ENCODE results near the gene FUNDC1. TPM values are rescaled to one million over a fixed set of nuclear protein-coding genes. Genes with fewer than 3 reads are reported as not detected.

The FUNDC1 gene
- total RNA-seq, 1 experiment from 2014 or later = 20.9 TPM

GRCh38 chrX:44529310-44529709 lies 13.3 kb downstream of the FUNDC1 start:
- no peaks in the 10 kb centered on the region for H3K27me3 ChIP-seq (ENCODE audit: insufficient read depth, low read length)
- H3K56ac ChIP-seq (ENCODE audit: insufficient read length, low read depth, low read length) = no peak overlapping the region
- H2BK120ac ChIP-seq (ENCODE audit: low read depth, low read length, poor library complexity, severe bottlenecking) = no peak overlapping the region
- no peak overlapping the region for H2BK20ac ChIP-seq (ENCODE audit: low read depth, low read length, poor library complexity, severe bottlenecking)
- no peak overlapping the region for H3K9ac ChIP-seq (ENCODE audit: extremely low read depth, insufficient read length, low read length)
- no peak overlapping the region for H3K27ac ChIP-seq (ENCODE audit: insufficient read length, low read depth, low read length)
- Mint-ChIP-seq H3K9me3 (peaks cover 48% of the 10 kb centered on the region in 2 experiments), H3K27ac (no peak overlapping the region), H3K4me3 (no peak overlapping the region), H3K4me1 (no peaks in the 10 kb centered on the region), H3K27me3 (ENCODE audit: low read depth) (no peaks in the 10 kb centered on the region), H3K36me3 (ENCODE audit: insufficient read depth in 1 of 3, low read depth in 3 of 3) (peaks cover 9 to 29% (median 26%) of the 10 kb centered on the region in 3 experiments; a peak in 6 of 7 replicates)
- H2AK5ac ChIP-seq (ENCODE audit: insufficient read length, low read length) = no peak overlapping the region
- H3K18ac ChIP-seq (ENCODE audit: insufficient read length, low read depth, low read length) = no peak overlapping the region
- no peaks in the 10 kb centered on the region for H3K79me1 ChIP-seq (ENCODE audit: insufficient read depth, low read depth, low read length, poor library complexity, severe bottlenecking)
- TF ChIP-seq CTCF (conservative IDR thresholded peaks at IDR 0.05) = no peak
- H4K91ac ChIP-seq (ENCODE audit: insufficient read length, low read depth, low read length) = no peak overlapping the region
- H3K14ac ChIP-seq (ENCODE audit: insufficient read depth, low read length) = no peak overlapping the region
- no peak for DNase-seq
- H4K5ac ChIP-seq (ENCODE audit: insufficient read length, low read depth, low read length) = no peak overlapping the region
- no peak overlapping the region for H2AFZ ChIP-seq (ENCODE audit: low read length)
- H4K20me1 ChIP-seq (ENCODE audit: control insufficient read depth, insufficient read depth, insufficient read length) = no peaks in the 10 kb centered on the region
- H2BK5ac ChIP-seq (ENCODE audit: insufficient read length, low read length) = no peak overlapping the region
- H3T11ph ChIP-seq (ENCODE audit: low read length) = no peak overlapping the region
- no peak overlapping the region for H4K8ac ChIP-seq (replicated peaks; ENCODE audit: insufficient read length, low read depth, low read length)
- H3K23me2 ChIP-seq (ENCODE audit: insufficient read length, low read depth, low read length, poor library complexity, severe bottlenecking) = no peaks in the 10 kb centered on the region
- no CpG with 5 or more reads among the region's 3 CpGs for WGBS (ENCODE audit: extremely low coverage, insufficient read length, low lambda C conversion rate)
- peaks cover 23% of the 10 kb centered on the region for H3K9me3 ChIP-seq (ENCODE audit: control insufficient read depth, low read depth, low read length)
- no peak overlapping the region for H2BK15ac ChIP-seq (ENCODE audit: low read depth, low read length)
- H3K79me2 ChIP-seq (ENCODE audit: insufficient read depth, low read length) = no peaks in the 10 kb centered on the region
- H2BK12ac ChIP-seq (ENCODE audit: insufficient read length, low read depth, low read length) = no peak overlapping the region
- no peak overlapping the region for H3K4ac ChIP-seq (ENCODE audit: low read depth, low read length)
- no peak overlapping the region for H3K23ac ChIP-seq (ENCODE audit: insufficient read length, low read depth, low read length)
- no peaks in the 10 kb centered on the region for H3K4me1 ChIP-seq (ENCODE audit: insufficient read depth, low read length)
- H3K4me2 ChIP-seq (ENCODE audit: insufficient read depth, insufficient read length, low read length) = no peak overlapping the region
